ENCODE data around the gene CTSZ.

DNA sequence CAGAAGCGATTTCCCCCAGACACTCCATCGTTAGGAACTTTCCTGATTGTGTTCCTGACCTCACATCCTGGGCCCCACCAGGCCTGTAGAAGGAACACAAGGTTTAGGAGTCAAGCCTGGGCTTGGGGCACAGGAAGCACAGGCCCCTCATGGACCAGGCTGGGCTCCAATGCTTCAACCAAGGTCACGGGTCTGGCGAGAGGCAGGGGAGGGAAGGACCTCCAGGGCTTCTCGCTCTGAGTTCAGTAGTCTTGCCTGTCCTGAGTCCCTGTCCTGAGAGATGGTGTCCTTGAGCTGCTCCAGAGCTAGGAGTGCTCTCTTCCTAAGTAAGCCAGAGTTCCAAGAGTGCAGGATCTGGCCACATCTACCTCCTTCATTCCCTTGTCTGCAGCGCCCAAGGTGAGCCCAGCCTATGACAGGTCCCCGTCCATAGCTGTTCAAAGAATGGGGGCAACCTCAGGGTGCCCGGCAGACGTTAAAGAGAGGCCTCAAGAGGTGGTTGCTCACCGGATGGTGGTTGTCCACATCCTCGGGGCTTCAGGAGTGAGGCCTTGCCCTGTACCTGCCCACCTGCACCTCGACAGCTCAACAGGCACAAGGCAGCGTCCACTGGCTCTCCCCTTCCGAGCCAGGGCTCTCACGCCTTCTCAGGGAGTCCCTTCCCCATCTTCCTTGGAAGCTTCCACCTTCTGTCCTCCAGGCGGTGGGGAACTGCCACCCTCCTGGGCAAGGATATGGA, 10.6 kb upstream of the CTSZ start:
- TF ChIP-seq, protein P1, sequence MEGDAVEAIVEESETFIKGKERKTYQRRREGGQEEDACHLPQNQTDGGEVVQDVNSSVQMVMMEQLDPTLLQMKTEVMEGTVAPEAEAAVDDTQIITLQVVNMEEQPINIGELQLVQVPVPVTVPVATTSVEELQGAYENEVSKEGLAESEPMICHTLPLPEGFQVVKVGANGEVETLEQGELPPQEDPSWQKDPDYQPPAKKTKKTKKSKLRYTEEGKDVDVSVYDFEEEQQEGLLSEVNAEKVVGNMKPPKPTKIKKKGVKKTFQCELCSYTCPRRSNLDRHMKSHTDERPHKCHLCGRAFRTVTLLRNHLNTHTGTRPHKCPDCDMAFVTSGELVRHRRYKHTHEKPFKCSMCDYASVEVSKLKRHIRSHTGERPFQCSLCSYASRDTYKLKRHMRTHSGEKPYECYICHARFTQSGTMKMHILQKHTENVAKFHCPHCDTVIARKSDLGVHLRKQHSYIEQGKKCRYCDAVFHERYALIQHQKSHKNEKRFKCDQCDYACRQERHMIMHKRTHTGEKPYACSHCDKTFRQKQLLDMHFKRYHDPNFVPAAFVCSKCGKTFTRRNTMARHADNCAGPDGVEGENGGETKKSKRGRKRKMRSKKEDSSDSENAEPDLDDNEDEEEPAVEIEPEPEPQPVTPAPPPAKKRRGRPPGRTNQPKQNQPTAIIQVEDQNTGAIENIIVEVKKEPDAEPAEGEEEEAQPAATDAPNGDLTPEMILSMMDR (IDR thresholded peaks at IDR 0.05): no peak
- TF ChIP-seq POLR2AphosphoS5 (IDR thresholded peaks at IDR 0.05) (no peak), POLR2A (IDR thresholded peaks at IDR 0.05) (no peak)
